Immature natural killer cell (primary cell): ENCODE results near the gene TLCD1. TPM values are rescaled to one million over a fixed set of nuclear protein-coding genes. Genes with fewer than 3 reads are reported as not detected.

ENCODE experiments used
- DNase-seq, 3 donors: peaks; one replicate each; pipeline ENCODE4 v3.0.0; 2022; ENCODE audit warnings: mixed read lengths in 1 of 3
- H3K27ac Mint-ChIP-seq, 6 donors: one replicate each; pipeline ENCODE4 v1.8.0; 2020; ENCODE audit warnings: mixed read lengths in 6 of 6, mild to moderate bottlenecking in 5 of 6, inconsistent platforms in 4 of 6, moderate library complexity in 3 of 6
- H3K27me3 Mint-ChIP-seq, 3 donors: one replicate each; pipeline ENCODE4 v1.8.0; 2020 to 2021; ENCODE audit warnings: low read depth in 3 of 3, mild to moderate bottlenecking in 3 of 3, mixed read lengths in 3 of 3, moderate library complexity in 3 of 3, inconsistent platforms in 1 of 3
- H3K36me3 Mint-ChIP-seq, 3 donors: one replicate each; pipeline ENCODE4 v1.8.0; 2020; ENCODE audit warnings: mixed read lengths in 3 of 3, inconsistent platforms in 2 of 3, mild to moderate bottlenecking in 2 of 3
- H3K4me1 Mint-ChIP-seq, 2 donors: one replicate each; pipeline ENCODE4 v1.8.0; 2020; ENCODE audit warnings: inconsistent platforms in 2 of 2, mild to moderate bottlenecking in 2 of 2, mixed read lengths in 2 of 2, moderate library complexity in 1 of 2
- H3K4me3 Mint-ChIP-seq, 5 donors: one replicate each; pipeline ENCODE4 v1.8.0; 2020; ENCODE audit warnings: mild to moderate bottlenecking in 5 of 5, mixed read lengths in 5 of 5, inconsistent platforms in 3 of 5, moderate library complexity in 3 of 5
- H3K9me3 Mint-ChIP-seq, 6 donors: one replicate each; pipeline ENCODE4 v1.8.0; 2020; ENCODE audit warnings: mild to moderate bottlenecking in 6 of 6, mixed read lengths in 6 of 6, inconsistent platforms in 4 of 6, moderate library complexity in 3 of 6
- polyA plus RNA-seq, 3 donors: library from polyadenylated mRNA; unstranded; fragments of 300-500 nt; fragmentation: Illumina TruSeq; gene quantifications; one replicate each; pipeline ENCODE4 v1.2.3, GENCODE V29; 2021

TLCD1 gene
- polyA plus RNA-seq, result not detected

GRCh38 chr17:28726226-28726626 is at the start of gene TLCD1:
TLCD1 (minus strand) TSS chr17:28726233; CDS start chr17:28726097, 136 bp downstream.
- Mint-ChIP-seq H3K9me3 (no peaks in the 10 kb centered on the region), H3K27me3 (peaks cover 7 to 15% (median 10%) of the 10 kb centered on the region in 3 donors), H3K4me3 (peak within 1 kb of the TSS; percentile 93 to 98 (median 94)), H3K4me1 (peaks cover 45 to 56% of the 10 kb centered on the region in 2 donors), H3K27ac (peak within 1 kb of the TSS; percentile 23 to 98 (median 78)), H3K36me3 (peaks cover 6 to 25% (median 10%) of the 10 kb centered on the region in 3 donors)
- DNase-seq, result peak; percentile 50 to 69 (median 55)

- no peak for DNase-seq
- no peak overlapping the region for H3K4me3 Mint-ChIP-seq
- peaks cover 0 to 3% (median 0%) of the 10 kb centered on the region in 3 donors for H3K27me3 Mint-ChIP-seq
- H3K4me1 Mint-ChIP-seq, result peaks cover 25 to 37% of the 10 kb centered on the region in 2 donors
- H3K9me3 Mint-ChIP-seq, result no peaks in the 10 kb centered on the region
- peaks cover 0 to 7% (median 0%) of the 10 kb centered on the region in 3 donors for H3K36me3 Mint-ChIP-seq
- no peak overlapping the region for H3K27ac Mint-ChIP-seq
Measured at GRCh38 chr17:28774206-28774605, 48.2 kb upstream of the TLCD1 start.

- Mint-ChIP-seq H3K4me3 (no peak overlapping the region), H3K27ac (peak overlapping the region in 1 of 6 donors; percentile 40), H3K36me3 (peaks cover 0 to 7% (median 0%) of the 10 kb centered on the region in 3 donors), H3K27me3 (peaks cover 0 to 3% (median 0%) of the 10 kb centered on the region in 3 donors), H3K4me1 (peaks cover 21 to 33% of the 10 kb centered on the region in 2 donors), H3K9me3 (no peaks in the 10 kb centered on the region)
- no peak for DNase-seq
Measured at GRCh38 chr17:28773736-28774135, 47.7 kb upstream of the TLCD1 start.

GRCh38 chr17:28765038-28765437 is 39.0 kb upstream of the TLCD1 start:
- H3K27me3 Mint-ChIP-seq, result peaks cover 0 to 2% (median 0%) of the 10 kb centered on the region in 3 donors
- peak overlapping the region in 1 of 6 donors; percentile 51 for H3K27ac Mint-ChIP-seq
- peaks cover 0 to 14% (median 0%) of the 10 kb centered on the region in 3 donors for H3K36me3 Mint-ChIP-seq
- H3K4me1 Mint-ChIP-seq, result peaks cover 4 to 12% of the 10 kb centered on the region in 2 donors
- H3K4me3 Mint-ChIP-seq, result no peak overlapping the region
- no peak for DNase-seq
- no peaks in the 10 kb centered on the region for H3K9me3 Mint-ChIP-seq

GRCh38 chr17:28763804-28764266 is 37.8 kb upstream of the TLCD1 start:
- no peak overlapping the region for H3K4me3 Mint-ChIP-seq
- DNase-seq, result peak; percentile 67 to 73 (median 68)
- no peaks in the 10 kb centered on the region for H3K9me3 Mint-ChIP-seq
- peaks cover 3 to 5% of the 10 kb centered on the region in 2 donors for H3K4me1 Mint-ChIP-seq
- H3K36me3 Mint-ChIP-seq, result peaks cover 0 to 13% (median 0%) of the 10 kb centered on the region in 3 donors
- H3K27ac Mint-ChIP-seq, result peak overlapping the region in 3 of 6 donors; percentile 41 to 83 (median 66)
- peaks cover 0 to 4% (median 0%) of the 10 kb centered on the region in 3 donors for H3K27me3 Mint-ChIP-seq

GRCh38 chr17:28763137-28763799 is 37.2 kb upstream of the TLCD1 start:
- Mint-ChIP-seq H3K27ac (peak overlapping the region in 1 of 6 donors; percentile 83), H3K4me3 (no peak overlapping the region), H3K27me3 (peaks cover 0 to 4% (median 0%) of the 10 kb centered on the region in 3 donors), H3K36me3 (peaks cover 0 to 14% (median 0%) of the 10 kb centered on the region in 3 donors), H3K4me1 (peaks cover 3 to 5% of the 10 kb centered on the region in 2 donors), H3K9me3 (no peaks in the 10 kb centered on the region)
- no peak for DNase-seq

GRCh38 chr17:28760601-28761562 is 34.8 kb upstream of the TLCD1 start:
- Mint-ChIP-seq H3K36me3 (peaks cover 7 to 23% (median 10%) of the 10 kb centered on the region in 3 donors), H3K4me1 (peaks cover 3 to 5% of the 10 kb centered on the region in 2 donors), H3K27ac (no peak overlapping the region), H3K27me3 (peaks cover 0 to 4% (median 2%) of the 10 kb centered on the region in 3 donors), H3K4me3 (no peak overlapping the region), H3K9me3 (no peaks in the 10 kb centered on the region)
- DNase-seq, result no peak

GRCh38 chr17:28759256-28759865 is 33.3 kb upstream of the TLCD1 start:
- Mint-ChIP-seq H3K4me1 (peaks cover 3 to 5% of the 10 kb centered on the region in 2 donors), H3K4me3 (no peak overlapping the region), H3K9me3 (no peaks in the 10 kb centered on the region), H3K36me3 (peaks cover 7 to 17% (median 10%) of the 10 kb centered on the region in 3 donors), H3K27ac (peak overlapping the region in 1 of 6 donors; percentile 38), H3K27me3 (peaks cover 0 to 4% (median 2%) of the 10 kb centered on the region in 3 donors)
- no peak for DNase-seq

GRCh38 chr17:28758411-28759121 is 32.5 kb upstream of the TLCD1 start:
- Mint-ChIP-seq H3K27me3 (peaks cover 0 to 2% (median 2%) of the 10 kb centered on the region in 3 donors), H3K36me3 (peaks cover 7 to 15% (median 10%) of the 10 kb centered on the region in 3 donors), H3K27ac (no peak overlapping the region)

GRCh38 chr17:28756049-28756804 is 30.2 kb upstream of the TLCD1 start:
- peaks cover 7 to 15% (median 10%) of the 10 kb centered on the region in 3 donors for H3K36me3 Mint-ChIP-seq
- H3K9me3 Mint-ChIP-seq, result no peaks in the 10 kb centered on the region
- peak overlapping the region in 1 of 6 donors; percentile 30 for H3K27ac Mint-ChIP-seq
- peaks cover 0 to 2% (median 2%) of the 10 kb centered on the region in 3 donors for H3K27me3 Mint-ChIP-seq
- DNase-seq, result no peak
- H3K4me1 Mint-ChIP-seq, result no peaks in the 10 kb centered on the region
- H3K4me3 Mint-ChIP-seq, result no peak overlapping the region

More at GRCh38 chr17:28758411-28759121, 32.5 kb upstream of the TLCD1 start:
- H3K4me3 Mint-ChIP-seq, result peak overlapping the region in 1 of 5 donors; percentile 24
- no peaks in the 10 kb centered on the region for H3K9me3 Mint-ChIP-seq
- DNase-seq, result no peak
- H3K4me1 Mint-ChIP-seq, result peaks cover 0 to under 1% of the 10 kb centered on the region in 2 donors

- Mint-ChIP-seq H3K4me1 (no peaks in the 10 kb centered on the region), H3K4me3 (no peak overlapping the region), H3K27ac (no peak overlapping the region), H3K27me3 (peaks cover 0 to 2% (median 2%) of the 10 kb centered on the region in 3 donors), H3K36me3 (peaks cover 7 to 15% (median 10%) of the 10 kb centered on the region in 3 donors), H3K9me3 (no peaks in the 10 kb centered on the region)
- no peak for DNase-seq
Measured at GRCh38 chr17:28755486-28755885, 29.5 kb upstream of the TLCD1 start.
